GM18508 (cell line): ENCODE measurements around the gene ALPG.
"Not testable (repeated sequence)": the region's sequence is repeated elsewhere in the genome, so short reads cannot be mapped to it uniquely, and the experiment has no call there.

Experiments used
- ATAC-seq: cut with Tn5 transposase; IDR thresholded peaks from one replicate; pipeline ENCODE4 v1.9.1; 2021; ENCODE audit warnings: moderate number of reproducible peaks; ENCODE audit not compliant: insufficient read depth, unreplicated experiment

The ALPG gene

GRCh38 chr2:232376260-232376659 lies 30.4 kb upstream of the ALPG start:
- no peak for ATAC-seq

GRCh38 chr2:232376713-232377112 lies 29.9 kb upstream of the ALPG start:
- no peak for ATAC-seq

- ATAC-seq = no peak
These were observed 29.3 kb upstream of the ALPG start for GRCh38 chr2:232377319-232377718.

GRCh38 chr2:232377841-232378734 lies 28.6 kb upstream of the ALPG start:
- ATAC-seq = no peak

GRCh38 chr2:232378735-232379151 lies 27.9 kb upstream of the ALPG start, which contains the start of gene ALPP:
Gene ALPP (plus strand): TSS chr2:232378751. CDS start chr2:232378803, 52 bp downstream.
- not testable (repeated sequence) for ATAC-seq

GRCh38 chr2:232379610-232380590 lies 26.7 kb upstream of the ALPG start:
- not testable (repeated sequence) for ATAC-seq

- not testable (repeated sequence) for ATAC-seq
These were observed 25.2 kb upstream of the ALPG start for GRCh38 chr2:232381204-232382031.

- no peak for ATAC-seq
These were observed 24.1 kb upstream of the ALPG start for GRCh38 chr2:232382331-232383225.

- ATAC-seq = no peak
These were observed 22.2 kb upstream of the ALPG start for GRCh38 chr2:232384466-232384865.

GRCh38 chr2:232385058-232385457 lies 21.6 kb upstream of the ALPG start:
- not testable (repeated sequence) for ATAC-seq

GRCh38 chr2:232385660-232386489 lies 20.8 kb upstream of the ALPG start:
- ATAC-seq = no peak

- ATAC-seq = no peak
These were observed 20.2 kb upstream of the ALPG start for GRCh38 chr2:232386490-232386739.

GRCh38 chr2:232386740-232387450 lies 19.7 kb upstream of the ALPG start:
- no peak for ATAC-seq

- no peak for ATAC-seq
These were observed 19.0 kb upstream of the ALPG start for GRCh38 chr2:232387451-232388171.

GRCh38 chr2:232388324-232388891 lies 18.2 kb upstream of the ALPG start:
- ATAC-seq = no peak

- no peak for ATAC-seq
These were observed 17.3 kb upstream of the ALPG start for GRCh38 chr2:232389327-232389726.

GRCh38 chr2:232390661-232391060 lies 16.0 kb upstream of the ALPG start:
- ATAC-seq = no peak
